Endodermal cell (in vitro differentiated cells): ENCODE measurements around the gene PLCB1. TPM values are rescaled to one million over a fixed set of nuclear protein-coding genes. Genes with fewer than 3 reads are reported as not detected.

Experiments used
- DNase-seq: peaks from one replicate; pipeline ENCODE4 v3.0.0-alpha.2; 2017
- H3K27ac ChIP-seq: 2 replicates; pipeline ENCODE4 v1.5.1; 2013; ENCODE audit warnings: mild to moderate bottlenecking, low read depth, low read length, moderate library complexity
- H3K27me3 ChIP-seq: 2 replicates; pipeline ENCODE4 v1.6.1; 2013; ENCODE audit warnings: mild to moderate bottlenecking, low read length, moderate library complexity; ENCODE audit not compliant: insufficient read depth, control insufficient read depth, poor library complexity, severe bottlenecking
- H3K36me3 ChIP-seq: 2 replicates; pipeline ENCODE4 v1.7.0; 2013; ENCODE audit warnings: mild to moderate bottlenecking, low read length, moderate library complexity; ENCODE audit not compliant: control insufficient read depth, insufficient read depth
- H3K4me1 ChIP-seq: one replicate; pipeline ENCODE4 v1.7.0; 2013; ENCODE audit warnings: low read length; ENCODE audit not compliant: control insufficient read depth, insufficient read depth
- H3K4me3 ChIP-seq: 2 replicates; pipeline ENCODE4 v1.5.1; 2013; ENCODE audit warnings: mild to moderate bottlenecking, low read length, moderate library complexity
- H3K9ac ChIP-seq: 2 replicates; pipeline ENCODE4 v1.6.1; 2013; ENCODE audit warnings: mild to moderate bottlenecking, low read length, moderate library complexity; ENCODE audit not compliant: poor library complexity, severe bottlenecking; ENCODE audit errors: extremely low read depth
- H3K9me3 ChIP-seq: 2 replicates; pipeline ENCODE4 v1.6.1; 2013; ENCODE audit warnings: mild to moderate bottlenecking, low read length, moderate library complexity; ENCODE audit not compliant: control insufficient read depth
- H3K27ac Mint-ChIP-seq: 2 replicates; pipeline ENCODE4 v1.8.0; 2020; ENCODE audit warnings: mixed read lengths
- H3K27me3 Mint-ChIP-seq: 2 replicates; pipeline ENCODE4 v1.8.0; 2021; ENCODE audit warnings: mild to moderate bottlenecking, mixed read lengths; ENCODE audit not compliant: insufficient read depth
- H3K36me3 Mint-ChIP-seq: 2 replicates; pipeline ENCODE4 v1.8.0; 2020; ENCODE audit warnings: low read depth, mixed read lengths
- H3K4me1 Mint-ChIP-seq: 2 replicates; pipeline ENCODE4 v1.8.0; 2020; ENCODE audit warnings: mixed read lengths
- H3K4me3 Mint-ChIP-seq: 2 replicates; pipeline ENCODE4 v1.8.0; 2020; ENCODE audit warnings: mild to moderate bottlenecking, moderate library complexity, mixed read lengths
- H3K9me3 Mint-ChIP-seq: 2 replicates; pipeline ENCODE4 v1.8.0; 2020; ENCODE audit warnings: mild to moderate bottlenecking, mixed read lengths
- WGBS, 2 experiments: methylation state at CpG; one replicate each; pipeline versions ENCODE4 v1.1.5 to v1.1.7; 2013; ENCODE audit warnings: missing lambda C conversion rate in 2 of 2, mixed read lengths in 1 of 2; ENCODE audit not compliant: insufficient coverage in 1 of 2, insufficient read length in 1 of 2; 5-methylcytosine and 5-hydroxymethylcytosine counted together
- total RNA-seq, 2 donors: library from RNA; stranded (reverse); fragmentation: NEBNext Ultra II Directional in 1 of 2; extraction: Animal tissue kit (Norgen Biotek cat#: 25700) in 1 of 2; gene quantifications; 2 replicates in 1 of 2; 3 replicates in 1 of 2; pipeline ENCODE4 v1.2.1, GENCODE V29; 2021
- TF ChIP-seq, protein P1 (sequence below): fragments of 200-600 bp; sonication (generic); conservative IDR thresholded peaks from 2 replicates; pipeline ENCODE4 v1.5.0; 2021; ENCODE audit warnings: antibody characterized with exemption, mild to moderate bottlenecking

The PLCB1 gene
- total RNA-seq, 2 donors from 2014 or later, result 15.3 to 16.5 TPM

GRCh38 chr20:8365634-8366033 is 233.6 kb downstream of the PLCB1 start:
- no peaks in the 10 kb centered on the region for H3K9me3 ChIP-seq
- no peaks in the 10 kb centered on the region for H3K27me3 ChIP-seq
- H3K27ac Mint-ChIP-seq, result no peak overlapping the region
- DNase-seq, result no peak
- H3K27ac ChIP-seq, result no peak overlapping the region
- H3K4me1 ChIP-seq, result peaks cover 12% of the 10 kb centered on the region
- H3K27me3 Mint-ChIP-seq, result peaks cover 7% of the 10 kb centered on the region
- H3K9ac ChIP-seq, result no peak overlapping the region
- TF ChIP-seq, protein P1, sequence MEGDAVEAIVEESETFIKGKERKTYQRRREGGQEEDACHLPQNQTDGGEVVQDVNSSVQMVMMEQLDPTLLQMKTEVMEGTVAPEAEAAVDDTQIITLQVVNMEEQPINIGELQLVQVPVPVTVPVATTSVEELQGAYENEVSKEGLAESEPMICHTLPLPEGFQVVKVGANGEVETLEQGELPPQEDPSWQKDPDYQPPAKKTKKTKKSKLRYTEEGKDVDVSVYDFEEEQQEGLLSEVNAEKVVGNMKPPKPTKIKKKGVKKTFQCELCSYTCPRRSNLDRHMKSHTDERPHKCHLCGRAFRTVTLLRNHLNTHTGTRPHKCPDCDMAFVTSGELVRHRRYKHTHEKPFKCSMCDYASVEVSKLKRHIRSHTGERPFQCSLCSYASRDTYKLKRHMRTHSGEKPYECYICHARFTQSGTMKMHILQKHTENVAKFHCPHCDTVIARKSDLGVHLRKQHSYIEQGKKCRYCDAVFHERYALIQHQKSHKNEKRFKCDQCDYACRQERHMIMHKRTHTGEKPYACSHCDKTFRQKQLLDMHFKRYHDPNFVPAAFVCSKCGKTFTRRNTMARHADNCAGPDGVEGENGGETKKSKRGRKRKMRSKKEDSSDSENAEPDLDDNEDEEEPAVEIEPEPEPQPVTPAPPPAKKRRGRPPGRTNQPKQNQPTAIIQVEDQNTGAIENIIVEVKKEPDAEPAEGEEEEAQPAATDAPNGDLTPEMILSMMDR, result no peak
- H3K4me1 Mint-ChIP-seq, result peaks cover 14% of the 10 kb centered on the region
- H3K4me3 Mint-ChIP-seq, result no peak overlapping the region
- H3K36me3 Mint-ChIP-seq, result no peaks in the 10 kb centered on the region
- H3K36me3 ChIP-seq, result no peaks in the 10 kb centered on the region
- no peaks in the 10 kb centered on the region for H3K9me3 Mint-ChIP-seq
- no peak overlapping the region for H3K4me3 ChIP-seq

DNA sequence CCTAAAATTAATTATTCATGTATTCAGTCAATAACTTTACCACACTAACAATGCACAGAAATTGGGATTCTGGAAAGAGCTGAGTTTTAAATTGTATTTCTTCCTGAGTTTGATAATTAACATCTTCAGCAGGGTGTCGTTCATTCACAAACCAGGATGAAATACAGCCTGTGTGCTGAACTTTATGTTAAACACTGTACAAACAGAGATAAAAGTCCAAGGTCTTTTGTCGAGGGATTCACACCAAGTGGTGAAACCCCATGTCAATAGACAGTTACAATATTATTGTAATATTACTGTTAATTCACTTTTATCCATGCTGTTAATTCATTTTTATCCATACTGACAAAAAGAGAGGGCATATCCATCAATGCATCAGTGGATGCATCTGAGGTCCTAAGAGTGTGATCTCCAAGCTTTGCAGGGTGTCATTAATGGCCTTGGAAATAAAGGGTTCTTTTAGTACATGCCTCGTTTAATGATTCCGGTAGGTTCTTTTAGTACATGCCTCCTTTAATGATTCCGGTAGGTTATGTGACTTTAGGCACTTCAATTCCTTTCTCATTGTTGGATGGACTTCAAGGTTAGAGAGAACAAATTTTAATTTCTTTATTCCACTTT is 234.3 kb downstream of the PLCB1 start:
- H3K4me1 Mint-ChIP-seq, result peaks cover 6% of the 10 kb centered on the region
- Histone ChIP-seq H3K9ac (no peak overlapping the region), H3K4me1 (peaks cover 5% of the 10 kb centered on the region), H3K27me3 (no peaks in the 10 kb centered on the region), H3K36me3 (no peaks in the 10 kb centered on the region), H3K9me3 (no peaks in the 10 kb centered on the region), H3K4me3 (no peak overlapping the region), H3K27ac (no peak overlapping the region)
- TF ChIP-seq, protein P1, result no peak
- H3K9me3 Mint-ChIP-seq, result no peaks in the 10 kb centered on the region
- 43 to 68% methylated on average over 2 to 5 of the region's 5 CpGs for WGBS, 2 experiments
- H3K36me3 Mint-ChIP-seq, result no peaks in the 10 kb centered on the region
- H3K27ac Mint-ChIP-seq, result no peak overlapping the region
- peaks cover 7% of the 10 kb centered on the region for H3K27me3 Mint-ChIP-seq
- no peak for DNase-seq
- no peak overlapping the region for H3K4me3 Mint-ChIP-seq

- Histone ChIP-seq H3K36me3 (no peaks in the 10 kb centered on the region), H3K4me1 (no peaks in the 10 kb centered on the region), H3K27ac (no peak overlapping the region), H3K4me3 (no peak overlapping the region), H3K9ac (no peak overlapping the region), H3K27me3 (no peaks in the 10 kb centered on the region), H3K9me3 (no peaks in the 10 kb centered on the region)
- DNase-seq, result no peak
- no peaks in the 10 kb centered on the region for H3K36me3 Mint-ChIP-seq
- no peak overlapping the region for H3K4me3 Mint-ChIP-seq
- peaks cover 3% of the 10 kb centered on the region for H3K4me1 Mint-ChIP-seq
- no peak overlapping the region for H3K27ac Mint-ChIP-seq
- H3K27me3 Mint-ChIP-seq, result peaks cover 7% of the 10 kb centered on the region
- TF ChIP-seq, protein P1, result no peak
- no peaks in the 10 kb centered on the region for H3K9me3 Mint-ChIP-seq
- 92 to 94% methylated on average over 6 to 7 of the region's 7 CpGs for WGBS, 2 experiments
Measured at GRCh38 chr20:8367689-8368088, 235.6 kb downstream of the PLCB1 start.
